Skeletal muscle satellite cell (primary cell): Measurements from ENCODE around the gene CUX1.
"Not testable (repeated sequence)": the region's sequence is repeated elsewhere in the genome, so short reads cannot be mapped to it uniquely, and the experiment has no call there.

Experiments used
- H3K27me3 ChIP-seq: 2 replicates; pipeline ENCODE4 v1.7.0; 2013; ENCODE audit warnings: low read length; ENCODE audit not compliant: control insufficient read depth, insufficient read depth
- H3K36me3 ChIP-seq: 2 replicates; pipeline ENCODE4 v1.7.0; 2013; ENCODE audit warnings: mild to moderate bottlenecking, control low read depth, low read length; ENCODE audit not compliant: insufficient read depth
- H3K4me1 ChIP-seq: 2 replicates; pipeline ENCODE4 v1.7.0; 2013; ENCODE audit warnings: low read length; ENCODE audit not compliant: control insufficient read depth, insufficient read depth
- H3K4me2 ChIP-seq: 2 replicates; pipeline ENCODE4 v1.7.0; 2013; ENCODE audit warnings: mild to moderate bottlenecking, low read length
- H3K4me3 ChIP-seq: 2 replicates; pipeline ENCODE4 v1.7.0; 2013; ENCODE audit warnings: low read length
- H3K9ac ChIP-seq: 2 replicates; pipeline ENCODE4 v1.7.0; 2013; ENCODE audit warnings: mild to moderate bottlenecking, low read depth, low read length, moderate library complexity
- H3K9me3 ChIP-seq: replicated peaks from 2 replicates; pipeline ENCODE4 v1.7.0; 2013; ENCODE audit warnings: mild to moderate bottlenecking, control low read depth, low read length

The CUX1 gene

DNA sequence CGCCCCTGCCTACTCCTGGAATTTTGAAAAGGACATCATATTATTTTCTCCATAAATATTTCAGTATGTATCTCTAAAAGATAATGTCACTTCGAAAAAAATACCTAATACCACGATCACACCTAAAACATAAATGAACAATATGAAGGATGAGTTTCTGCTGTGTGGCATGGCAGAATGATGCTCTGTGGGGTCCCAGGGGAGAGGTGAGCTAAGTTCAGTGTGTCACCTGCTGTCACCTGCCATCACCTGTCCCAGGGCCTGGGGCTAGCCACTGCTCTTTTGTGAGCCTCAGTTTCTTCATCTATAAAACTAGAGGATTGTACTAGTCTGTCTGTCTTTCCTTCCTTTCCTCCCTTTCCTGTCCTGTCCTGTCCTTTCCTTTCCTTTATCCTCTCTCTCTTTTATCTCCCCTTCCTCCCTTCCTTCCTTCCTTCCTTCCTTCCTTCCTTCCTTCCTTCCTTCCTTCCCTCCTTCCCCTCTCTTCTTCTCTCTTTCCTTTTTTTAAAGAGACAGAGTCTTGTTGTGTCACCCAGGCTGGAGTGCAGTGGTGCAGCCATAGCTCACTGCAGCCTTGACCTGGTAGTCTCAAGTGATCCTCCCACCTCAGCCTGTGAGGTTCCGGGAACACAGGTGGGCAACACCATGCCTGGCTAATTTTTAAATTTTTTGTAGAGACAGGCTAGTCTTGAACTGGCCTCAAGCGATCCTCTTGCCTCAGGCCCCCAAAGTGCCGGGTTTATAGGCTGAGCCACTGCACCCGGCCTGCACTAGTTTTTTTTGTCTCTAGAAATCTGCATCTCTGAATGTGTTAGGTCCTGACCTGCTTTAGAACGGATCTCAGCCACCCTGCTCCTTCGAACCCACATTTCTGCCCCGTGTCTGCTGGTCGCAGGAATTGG, 43.1 kb downstream of the CUX1 start:
- no peak overlapping the region for H3K4me2 ChIP-seq
- H3K4me1 ChIP-seq: peaks cover 34% of the 10 kb centered on the region
- no peaks in the 10 kb centered on the region for H3K36me3 ChIP-seq
- H3K27me3 ChIP-seq: no peaks in the 10 kb centered on the region
- no peaks in the 10 kb centered on the region for H3K9me3 ChIP-seq
- no peak overlapping the region for H3K4me3 ChIP-seq
- no peak overlapping the region for H3K9ac ChIP-seq

GRCh38 chr7:101861218-101861775, 43.9 kb downstream of the CUX1 start:
- Histone ChIP-seq H3K9me3 (no peaks in the 10 kb centered on the region), H3K27me3 (no peaks in the 10 kb centered on the region), H3K4me1 (peaks cover 28% of the 10 kb centered on the region), H3K4me3 (no peak overlapping the region), H3K36me3 (no peaks in the 10 kb centered on the region), H3K4me2 (no peak overlapping the region), H3K9ac (no peak overlapping the region)

DNA sequence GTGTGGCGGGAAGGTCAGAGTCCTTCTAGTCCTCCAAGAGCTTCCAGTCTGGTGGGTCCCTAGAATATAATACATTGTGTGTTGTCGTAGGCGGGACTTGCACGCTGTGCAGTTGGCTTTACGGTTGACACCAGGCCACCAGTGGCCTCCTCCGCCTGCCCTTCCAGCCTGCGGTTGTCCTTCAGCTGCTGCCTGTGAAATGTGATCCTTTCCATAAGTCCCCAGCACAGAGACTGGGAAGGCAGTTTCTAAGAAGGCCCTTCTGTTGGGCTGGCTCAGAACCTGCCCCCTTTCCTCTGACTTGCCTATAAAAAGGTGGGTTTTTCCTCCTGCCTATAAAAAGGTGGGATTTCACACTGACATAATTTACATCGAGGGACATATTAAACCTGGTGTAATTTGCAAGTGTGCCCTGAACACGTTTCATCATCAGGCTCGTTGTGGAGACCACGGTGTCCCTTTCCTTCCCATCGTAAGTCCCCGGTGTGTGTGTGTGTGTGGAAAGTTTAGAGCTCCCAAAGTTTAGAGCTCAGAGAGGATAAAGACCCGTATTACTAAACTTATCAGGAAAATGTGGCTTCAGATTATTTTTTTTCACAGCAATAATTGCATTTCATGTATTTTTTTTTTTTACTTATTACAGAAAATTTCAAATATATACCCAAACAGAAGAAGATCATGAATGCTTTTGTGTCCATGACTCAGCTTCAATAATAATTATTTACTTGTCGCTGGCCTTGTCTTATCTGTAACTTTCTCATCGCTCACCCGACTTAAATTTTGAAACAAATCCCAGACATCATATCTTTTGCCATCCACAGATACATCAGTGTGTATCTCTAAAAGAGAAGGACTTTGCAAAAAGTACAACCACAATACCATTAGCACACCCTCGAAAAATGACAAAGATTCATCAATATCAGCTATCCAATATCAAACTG, 45.1 kb downstream of the CUX1 start:
- Histone ChIP-seq H3K4me1 (peaks cover 16% of the 10 kb centered on the region), H3K9me3 (no peaks in the 10 kb centered on the region), H3K4me3 (no peak overlapping the region), H3K4me2 (peak overlapping the region; percentile 31), H3K36me3 (no peaks in the 10 kb centered on the region), H3K9ac (no peak overlapping the region), H3K27me3 (no peaks in the 10 kb centered on the region)

DNA sequence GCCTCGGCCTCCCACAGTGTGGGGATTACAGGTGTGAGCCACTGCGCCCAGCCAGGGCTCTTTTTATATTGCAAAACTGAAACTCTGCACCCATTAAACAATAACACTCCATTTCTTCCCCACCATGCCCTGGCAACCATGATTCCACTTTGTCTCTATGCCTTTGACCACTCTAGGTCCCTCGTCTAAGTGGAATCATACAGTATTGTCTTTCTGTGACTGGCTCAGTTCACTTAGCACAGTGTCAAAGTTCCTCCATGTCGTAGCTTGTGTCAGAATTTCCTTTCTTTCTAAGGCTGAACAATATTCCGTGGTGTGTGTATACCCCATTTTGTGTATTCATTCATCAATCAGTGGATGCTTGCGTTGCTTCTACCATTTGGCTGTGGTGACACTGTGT, 46.2 kb downstream of the CUX1 start:
- Histone ChIP-seq H3K27me3 (no peaks in the 10 kb centered on the region), H3K4me2 (no peak overlapping the region), H3K4me1 (peaks cover 16% of the 10 kb centered on the region), H3K4me3 (no peak overlapping the region), H3K36me3 (no peaks in the 10 kb centered on the region), H3K9ac (no peak overlapping the region), H3K9me3 (no peaks in the 10 kb centered on the region)

DNA sequence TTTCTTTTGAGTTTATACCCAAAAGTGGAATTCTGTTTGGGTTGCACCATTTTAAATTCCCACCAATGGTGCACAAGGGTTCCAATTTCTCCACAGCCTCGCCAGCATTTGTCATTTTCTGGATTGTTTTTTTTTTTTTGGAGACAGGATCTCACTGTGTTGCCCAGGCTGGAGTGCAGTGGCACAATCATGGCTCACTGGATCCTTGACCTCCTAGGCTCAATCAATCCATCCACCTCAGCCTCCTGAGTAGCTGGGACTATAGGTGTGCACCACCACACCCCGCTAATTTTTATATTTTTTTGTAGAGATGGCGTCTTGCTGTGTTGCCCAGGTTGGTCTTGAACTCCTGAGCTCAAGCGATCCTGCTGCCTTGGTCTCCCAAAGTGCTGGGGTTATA, 46.6 kb downstream of the CUX1 start:
- Histone ChIP-seq H3K36me3 (no peaks in the 10 kb centered on the region), H3K27me3 (no peaks in the 10 kb centered on the region), H3K4me3 (no peak overlapping the region), H3K9me3 (no peaks in the 10 kb centered on the region), H3K4me1 (peaks cover 17% of the 10 kb centered on the region), H3K9ac (no peak overlapping the region), H3K4me2 (no peak overlapping the region)

DNA sequence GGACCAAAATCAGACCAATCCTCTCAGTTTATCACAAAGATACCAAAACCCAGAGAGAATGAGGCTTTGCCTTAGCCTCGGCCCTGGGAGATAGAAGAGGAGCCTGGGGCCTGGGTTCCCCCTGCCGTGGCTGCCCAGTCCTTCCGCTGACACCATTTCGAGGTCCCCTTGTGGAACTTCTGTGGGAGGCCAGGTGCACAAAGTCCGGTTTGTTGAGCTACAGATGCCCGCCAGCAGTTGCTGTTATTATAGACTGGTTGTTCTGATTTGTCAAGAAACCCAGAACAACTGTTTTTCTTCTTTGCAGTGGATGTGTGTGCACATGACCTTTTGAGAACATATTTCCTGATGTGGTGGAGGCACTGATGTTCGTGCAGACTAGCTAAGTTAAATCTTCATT, 47.6 kb downstream of the CUX1 start:
- no peaks in the 10 kb centered on the region for H3K27me3 ChIP-seq
- no peaks in the 10 kb centered on the region for H3K9me3 ChIP-seq
- H3K4me2 ChIP-seq: no peak overlapping the region
- no peaks in the 10 kb centered on the region for H3K36me3 ChIP-seq
- H3K4me1 ChIP-seq: peaks cover 20% of the 10 kb centered on the region
- no peak overlapping the region for H3K9ac ChIP-seq
- H3K4me3 ChIP-seq: no peak overlapping the region

- no peaks in the 10 kb centered on the region for H3K36me3 ChIP-seq
- H3K27me3 ChIP-seq: no peaks in the 10 kb centered on the region
- H3K9me3 ChIP-seq: no peaks in the 10 kb centered on the region
- H3K4me3 ChIP-seq: no peak overlapping the region
- H3K4me1 ChIP-seq: peaks cover 20% of the 10 kb centered on the region
- no peak overlapping the region for H3K4me2 ChIP-seq
- no peak overlapping the region for H3K9ac ChIP-seq
These were observed 48.0 kb downstream of the CUX1 start for GRCh38 chr7:101865455-101865854.

DNA sequence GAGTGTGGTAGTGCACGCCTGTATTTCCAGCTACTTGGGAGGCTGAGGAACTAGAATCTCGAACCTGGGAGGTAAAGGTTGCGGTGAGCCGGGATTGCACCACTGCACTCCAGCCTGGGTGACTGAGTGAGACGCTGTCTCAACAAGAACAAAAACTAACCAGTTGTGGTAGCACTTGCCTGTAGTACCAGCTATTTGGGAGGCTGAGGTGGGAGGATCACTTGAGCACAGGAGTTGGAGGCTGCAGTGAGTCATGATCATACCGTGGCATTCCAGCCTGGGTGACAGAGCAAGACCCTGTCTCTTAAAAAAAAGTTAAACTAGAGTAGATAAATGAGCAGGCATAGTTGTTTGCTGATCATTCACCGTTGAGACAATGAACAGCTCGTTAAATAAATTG, 48.9 kb downstream of the CUX1 start:
- no peak overlapping the region for H3K9ac ChIP-seq
- no peaks in the 10 kb centered on the region for H3K27me3 ChIP-seq
- H3K9me3 ChIP-seq: no peaks in the 10 kb centered on the region
- no peaks in the 10 kb centered on the region for H3K36me3 ChIP-seq
- no peak overlapping the region for H3K4me2 ChIP-seq
- peaks cover 20% of the 10 kb centered on the region for H3K4me1 ChIP-seq
- no peak overlapping the region for H3K4me3 ChIP-seq

GRCh38 chr7:101867265-101867664, 49.8 kb downstream of the CUX1 start:
- H3K4me3 ChIP-seq: no peak overlapping the region
- H3K27me3 ChIP-seq: no peaks in the 10 kb centered on the region
- no peak overlapping the region for H3K4me2 ChIP-seq
- peaks cover 18% of the 10 kb centered on the region for H3K4me1 ChIP-seq
- no peak overlapping the region for H3K9ac ChIP-seq
- no peaks in the 10 kb centered on the region for H3K9me3 ChIP-seq
- H3K36me3 ChIP-seq: no peaks in the 10 kb centered on the region

DNA sequence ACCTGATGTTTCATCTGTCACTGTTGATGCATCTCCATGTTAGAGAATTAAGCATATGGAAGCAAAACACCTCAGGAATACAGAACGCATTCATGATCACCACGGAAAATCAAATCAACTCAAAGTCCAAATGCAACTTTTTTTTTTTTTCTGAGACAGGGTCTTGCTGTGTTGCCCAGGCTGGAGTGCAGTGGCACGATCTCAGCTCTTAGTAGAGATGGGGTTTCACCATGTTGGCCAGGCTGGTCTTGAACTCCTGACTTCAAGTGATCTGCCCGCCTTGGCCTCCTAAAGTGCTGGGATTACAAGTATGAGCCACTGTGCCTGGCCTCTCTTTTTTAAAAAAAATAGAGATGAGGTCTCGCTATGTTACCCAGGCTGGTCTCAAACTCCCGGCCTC, 50.3 kb downstream of the CUX1 start:
- H3K4me3 ChIP-seq, H3K27me3 ChIP-seq, H3K36me3 ChIP-seq, H3K4me2 ChIP-seq, H3K9ac ChIP-seq, H3K9me3 ChIP-seq: not testable (repeated sequence)
- H3K4me1 ChIP-seq: peaks cover 14% of the 10 kb centered on the region

- Histone ChIP-seq H3K4me2 (no peak overlapping the region), H3K36me3 (no peaks in the 10 kb centered on the region), H3K27me3 (no peaks in the 10 kb centered on the region), H3K9me3 (no peaks in the 10 kb centered on the region), H3K9ac (no peak overlapping the region), H3K4me3 (no peak overlapping the region), H3K4me1 (peaks cover 12% of the 10 kb centered on the region)
These were observed 50.9 kb downstream of the CUX1 start for GRCh38 chr7:101868191-101868950.
